HepG2 (cell line): ENCODE measurements around the gene DOHH. TPM values are rescaled to one million over a fixed set of nuclear protein-coding genes. Genes with fewer than 3 reads are reported as not detected.

Source experiments
- CEBPB ChIP-seq: IDR thresholded peaks from 2 replicates; pipeline ENCODE4 v1.6.1; 2011; ENCODE audit warnings: low read depth, low read length, improper control_type of control experiment, borderline replicate concordance
- NAIF1 ChIP-seq: sonication (generic); formaldehyde crosslinking; IDR thresholded peaks from 2 replicates; pipeline ENCODE4 v1.5.0; 2020; ENCODE audit warnings: mild to moderate bottlenecking, missing genetic modification reagents, borderline replicate concordance
- PHF21A ChIP-seq: sonication (generic); formaldehyde crosslinking; IDR thresholded peaks from 2 replicates; pipeline ENCODE4 v1.5.0; 2020; ENCODE audit warnings: mild to moderate bottlenecking, missing genetic modification reagents
- POLR2AphosphoS2 ChIP-seq: IDR thresholded peaks from 2 replicates; pipeline ENCODE4 v1.6.1; 2011; ENCODE audit warnings: low read depth, low read length, improper control_type of control experiment
- SALL1 ChIP-seq: sonication (generic); formaldehyde crosslinking; IDR thresholded peaks from 2 replicates; pipeline ENCODE4 v1.8.0; 2022; ENCODE audit warnings: mild to moderate bottlenecking, missing genetic modification reagents
- SALL2 ChIP-seq: sonication (generic); formaldehyde crosslinking; IDR thresholded peaks from 2 replicates; pipeline ENCODE4 v1.8.1; 2023; ENCODE audit warnings: mild to moderate bottlenecking, missing genetic modification reagents, inconsistent platforms
- SRSF1 ChIP-seq: fragments of 200-400 bp; formaldehyde crosslinking; optimal IDR thresholded peaks from 2 replicates; pipeline ENCODE3; 2017; ENCODE audit warnings: mild to moderate bottlenecking, low read depth, low read length, moderate library complexity
- SUZ12 ChIP-seq: fragments of 150-350 bp; IDR thresholded peaks from 2 replicates; pipeline ENCODE4 v1.6.1; 2014; ENCODE audit warnings: low read depth, low read length
- ZMAT3 ChIP-seq: sonication (generic); formaldehyde crosslinking; conservative IDR thresholded peaks from 2 replicates; pipeline ENCODE4 v1.7.0; 2021; ENCODE audit warnings: missing genetic modification reagents
- ZNF232 ChIP-seq: sonication (generic); formaldehyde crosslinking; IDR thresholded peaks from 2 replicates; pipeline ENCODE4 v1.4.0; 2020; ENCODE audit warnings: missing genetic modification reagents, borderline replicate concordance
- ZNF326 ChIP-seq: sonication (generic); formaldehyde crosslinking; IDR thresholded peaks from 2 replicates; pipeline ENCODE4 v1.4.0; 2020; ENCODE audit warnings: missing genetic modification reagents, borderline replicate concordance
- ZNF33A ChIP-seq: sonication (generic); formaldehyde crosslinking; IDR thresholded peaks from 2 replicates; pipeline ENCODE4 v1.5.1; 2020; ENCODE audit warnings: missing genetic modification reagents, mild to moderate bottlenecking, moderate library complexity, borderline replicate concordance
- ZNF501 ChIP-seq: sonication (generic); formaldehyde crosslinking; IDR thresholded peaks from 2 replicates; pipeline ENCODE4 v1.5.1; 2020; ENCODE audit warnings: mild to moderate bottlenecking, moderate library complexity, missing genetic modification reagents
- ZNF547 ChIP-seq: sonication (generic); formaldehyde crosslinking; IDR thresholded peaks from 2 replicates; pipeline ENCODE4 v1.5.1; 2020; ENCODE audit warnings: mild to moderate bottlenecking, missing genetic modification reagents
- ZNF792 ChIP-seq: IDR thresholded peaks from 2 replicates; pipeline ENCODE4 v1.6.1; 2016
- ZNF883 ChIP-seq: sonication (generic); formaldehyde crosslinking; IDR thresholded peaks from 2 replicates; pipeline ENCODE4 v1.5.1; 2020; ENCODE audit warnings: mild to moderate bottlenecking, missing genetic modification reagents; ENCODE audit errors: not compliant biosample characterization
- ZSCAN21 ChIP-seq: sonication (generic); formaldehyde crosslinking; IDR thresholded peaks from 2 replicates; pipeline ENCODE4 v1.8.0; 2022; ENCODE audit warnings: mild to moderate bottlenecking, missing genetic modification reagents, moderate library complexity, borderline replicate concordance
- polyA plus RNA-seq, 8 experiments: library from polyadenylated mRNA; depleted of rRNA in 3 of 8; stranded (reverse) in 7 of 8; unstranded in 1 of 8; fragments of >200 nt; fragmentation: Illumina TruSeq in 4 of 8; extraction: Trizol in 4 of 8; gene quantifications; 2 replicates each; pipeline versions ENCODE4 v1.2.1 to v1.2.3, GENCODE V29; 2011 to 2016; ENCODE audit warnings: low read depth in 4 of 8, missing spikeins in 1 of 8, mixed read lengths in 1 of 8; ENCODE audit not compliant: insufficient read depth in 1 of 8
- total RNA-seq, 5 experiments: library from RNA; depleted of rRNA; stranded (reverse); fragments of >200 nt; fragmentation: Illumina TruSeq; extraction: Trizol; gene quantifications; 2 replicates each; pipeline ENCODE4 v1.2.3, GENCODE V29; 2016; ENCODE audit warnings: low read depth in 1 of 5
- TF ChIP-seq, protein P1 (sequence below): sonication (generic); formaldehyde crosslinking; IDR thresholded peaks from 2 replicates; pipeline ENCODE4 v1.8.1; 2023; ENCODE audit warnings: missing genetic modification reagents, mild to moderate bottlenecking, borderline replicate concordance
- TF ChIP-seq, protein P2 (sequence below): sonication (generic); formaldehyde crosslinking; IDR thresholded peaks from 2 replicates; pipeline ENCODE4 v1.5.0; 2020; ENCODE audit warnings: mild to moderate bottlenecking, low read depth, missing genetic modification reagents, borderline replicate concordance
- TF ChIP-seq, protein P3 (sequence below): sonication (generic); formaldehyde crosslinking; IDR thresholded peaks from 2 replicates; pipeline ENCODE4 v1.4.0; 2020; ENCODE audit warnings: mild to moderate bottlenecking, missing genetic modification reagents
- TF ChIP-seq, protein P4 (sequence below): sonication (generic); formaldehyde crosslinking; conservative IDR thresholded peaks from 2 replicates; pipeline ENCODE4 v1.8.0; 2022; ENCODE audit warnings: low read depth, missing genetic modification reagents
- TF ChIP-seq, protein P5 (sequence below): sonication (generic); formaldehyde crosslinking; conservative IDR thresholded peaks from 2 replicates; pipeline ENCODE4 v1.4.0; 2020; ENCODE audit warnings: missing genetic modification reagents
- TF ChIP-seq, protein P6 (sequence below): sonication (generic); formaldehyde crosslinking; IDR thresholded peaks from 2 replicates; pipeline ENCODE4 v1.4.0; 2020; ENCODE audit warnings: missing genetic modification reagents, mild to moderate bottlenecking, borderline replicate concordance

DOHH gene
- total and polyA plus RNA-seq, 2 of the 13 experiments (the other 11 are each of a cell fraction or from before 2014, with no cell fraction given), result 3.5 to 13.7 TPM

GRCh38 chr19:3500429-3501101 lies at the start of gene DOHH (continued):
- no peak for TF ChIP-seq SRSF1
- TF ChIP-seq ZNF232 (CRISPR knock-in tag), result no peak; the same call in 1 of the 2 replicates
- TF ChIP-seq, protein P1, sequence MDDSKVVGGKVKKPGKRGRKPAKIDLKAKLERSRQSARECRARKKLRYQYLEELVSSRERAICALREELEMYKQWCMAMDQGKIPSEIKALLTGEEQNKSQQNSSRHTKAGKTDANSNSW (CRISPR knock-in tag), result 0 out of 2 replicates have a peak, but pooled peaks have one; percentile 75
- TF ChIP-seq, protein P2, sequence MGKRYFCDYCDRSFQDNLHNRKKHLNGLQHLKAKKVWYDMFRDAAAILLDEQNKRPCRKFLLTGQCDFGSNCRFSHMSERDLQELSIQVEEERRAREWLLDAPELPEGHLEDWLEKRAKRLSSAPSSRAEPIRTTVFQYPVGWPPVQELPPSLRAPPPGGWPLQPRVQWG (CRISPR knock-in tag), result no peak
- peak; percentile 90 for TF ChIP-seq SALL1 (CRISPR knock-in tag)
- peak; percentile 93 for TF ChIP-seq ZNF501 (CRISPR knock-in tag)
- TF ChIP-seq ZNF883 (CRISPR knock-in tag), result peak; percentile 94
- TF ChIP-seq, protein P3, sequence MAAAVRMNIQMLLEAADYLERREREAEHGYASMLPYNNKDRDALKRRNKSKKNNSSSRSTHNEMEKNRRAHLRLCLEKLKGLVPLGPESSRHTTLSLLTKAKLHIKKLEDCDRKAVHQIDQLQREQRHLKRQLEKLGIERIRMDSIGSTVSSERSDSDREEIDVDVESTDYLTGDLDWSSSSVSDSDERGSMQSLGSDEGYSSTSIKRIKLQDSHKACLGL (CRISPR knock-in tag), result peak; percentile 96
- TF ChIP-seq PHF21A (CRISPR knock-in tag), result peak; percentile 55; the same call in 1 of the 2 replicates
- TF ChIP-seq ZMAT3 (CRISPR knock-in tag), result peak; percentile 98
- TF ChIP-seq, protein P4, sequence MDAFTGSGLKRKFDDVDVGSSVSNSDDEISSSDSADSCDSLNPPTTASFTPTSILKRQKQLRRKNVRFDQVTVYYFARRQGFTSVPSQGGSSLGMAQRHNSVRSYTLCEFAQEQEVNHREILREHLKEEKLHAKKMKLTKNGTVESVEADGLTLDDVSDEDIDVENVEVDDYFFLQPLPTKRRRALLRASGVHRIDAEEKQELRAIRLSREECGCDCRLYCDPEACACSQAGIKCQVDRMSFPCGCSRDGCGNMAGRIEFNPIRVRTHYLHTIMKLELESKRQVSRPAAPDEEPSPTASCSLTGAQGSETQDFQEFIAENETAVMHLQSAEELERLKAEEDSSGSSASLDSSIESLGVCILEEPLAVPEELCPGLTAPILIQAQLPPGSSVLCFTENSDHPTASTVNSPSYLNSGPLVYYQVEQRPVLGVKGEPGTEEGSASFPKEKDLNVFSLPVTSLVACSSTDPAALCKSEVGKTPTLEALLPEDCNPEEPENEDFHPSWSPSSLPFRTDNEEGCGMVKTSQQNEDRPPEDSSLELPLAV (CRISPR knock-in tag), result no peak
- TF ChIP-seq NAIF1 (CRISPR knock-in tag), result no peak; the same call in 1 of the 2 replicates
- TF ChIP-seq SALL2, result no peak; the same call in 1 of the 2 replicates
- TF ChIP-seq, protein P5, sequence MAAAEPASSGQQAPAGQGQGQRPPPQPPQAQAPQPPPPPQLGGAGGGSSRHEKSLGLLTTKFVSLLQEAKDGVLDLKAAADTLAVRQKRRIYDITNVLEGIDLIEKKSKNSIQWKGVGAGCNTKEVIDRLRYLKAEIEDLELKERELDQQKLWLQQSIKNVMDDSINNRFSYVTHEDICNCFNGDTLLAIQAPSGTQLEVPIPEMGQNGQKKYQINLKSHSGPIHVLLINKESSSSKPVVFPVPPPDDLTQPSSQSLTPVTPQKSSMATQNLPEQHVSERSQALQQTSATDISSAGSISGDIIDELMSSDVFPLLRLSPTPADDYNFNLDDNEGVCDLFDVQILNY (CRISPR knock-in tag), result no peak; the same call in 1 of the 2 replicates
- TF ChIP-seq ZNF326 (CRISPR knock-in tag), result no peak
- no peak for TF ChIP-seq SUZ12
- TF ChIP-seq CEBPB, result peak; percentile 63; the same call in 1 of the 2 replicates
- peak; percentile 74 for TF ChIP-seq ZNF792 (CRISPR knock-in tag)
- no peak for TF ChIP-seq POLR2AphosphoS2
- peak; percentile 84; the same call in 1 of the 2 replicates for TF ChIP-seq ZSCAN21
- no peak for TF ChIP-seq ZNF33A (CRISPR knock-in tag)
- TF ChIP-seq ZNF547, result peak; percentile 97
- TF ChIP-seq, protein P6, sequence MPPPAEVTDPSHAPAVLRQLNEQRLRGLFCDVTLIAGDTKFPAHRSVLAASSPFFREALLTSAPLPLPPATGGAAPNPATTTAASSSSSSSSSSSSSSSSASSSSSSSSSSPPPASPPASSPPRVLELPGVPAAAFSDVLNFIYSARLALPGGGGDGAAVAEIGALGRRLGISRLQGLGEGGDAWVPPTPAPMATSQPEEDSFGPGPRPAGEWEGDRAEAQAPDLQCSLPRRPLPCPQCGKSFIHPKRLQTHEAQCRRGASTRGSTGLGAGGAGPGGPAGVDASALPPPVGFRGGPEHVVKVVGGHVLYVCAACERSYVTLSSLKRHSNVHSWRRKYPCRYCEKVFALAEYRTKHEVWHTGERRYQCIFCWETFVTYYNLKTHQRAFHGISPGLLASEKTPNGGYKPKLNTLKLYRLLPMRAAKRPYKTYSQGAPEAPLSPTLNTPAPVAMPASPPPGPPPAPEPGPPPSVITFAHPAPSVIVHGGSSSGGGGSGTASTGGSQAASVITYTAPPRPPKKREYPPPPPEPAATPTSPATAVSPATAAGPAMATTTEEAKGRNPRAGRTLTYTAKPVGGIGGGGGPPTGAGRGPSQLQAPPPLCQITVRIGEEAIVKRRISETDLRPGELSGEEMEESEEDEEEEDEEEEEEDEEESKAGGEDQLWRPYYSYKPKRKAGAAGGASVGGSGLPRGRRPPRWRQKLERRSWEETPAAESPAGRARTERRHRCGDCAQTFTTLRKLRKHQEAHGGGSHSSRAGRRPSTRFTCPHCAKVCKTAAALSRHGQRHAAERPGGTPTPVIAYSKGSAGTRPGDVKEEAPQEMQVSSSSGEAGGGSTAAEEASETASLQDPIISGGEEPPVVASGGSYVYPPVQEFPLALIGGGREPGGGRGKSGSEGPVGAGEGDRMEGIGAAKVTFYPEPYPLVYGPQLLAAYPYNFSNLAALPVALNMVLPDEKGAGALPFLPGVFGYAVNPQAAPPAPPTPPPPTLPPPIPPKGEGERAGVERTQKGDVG (CRISPR knock-in tag), result peak; percentile 48; the same call in 1 of the 2 replicates
